HG03520 (cell line): ENCODE data around the gene RASAL3.

ENCODE experiments used
- ATAC-seq: cut with Tn5 transposase; IDR thresholded peaks from one replicate; pipeline ENCODE4 v1.9.1; 2021; ENCODE audit warnings: mild to moderate bottlenecking, moderate library complexity; ENCODE audit not compliant: unreplicated experiment

The RASAL3 gene

DNA sequence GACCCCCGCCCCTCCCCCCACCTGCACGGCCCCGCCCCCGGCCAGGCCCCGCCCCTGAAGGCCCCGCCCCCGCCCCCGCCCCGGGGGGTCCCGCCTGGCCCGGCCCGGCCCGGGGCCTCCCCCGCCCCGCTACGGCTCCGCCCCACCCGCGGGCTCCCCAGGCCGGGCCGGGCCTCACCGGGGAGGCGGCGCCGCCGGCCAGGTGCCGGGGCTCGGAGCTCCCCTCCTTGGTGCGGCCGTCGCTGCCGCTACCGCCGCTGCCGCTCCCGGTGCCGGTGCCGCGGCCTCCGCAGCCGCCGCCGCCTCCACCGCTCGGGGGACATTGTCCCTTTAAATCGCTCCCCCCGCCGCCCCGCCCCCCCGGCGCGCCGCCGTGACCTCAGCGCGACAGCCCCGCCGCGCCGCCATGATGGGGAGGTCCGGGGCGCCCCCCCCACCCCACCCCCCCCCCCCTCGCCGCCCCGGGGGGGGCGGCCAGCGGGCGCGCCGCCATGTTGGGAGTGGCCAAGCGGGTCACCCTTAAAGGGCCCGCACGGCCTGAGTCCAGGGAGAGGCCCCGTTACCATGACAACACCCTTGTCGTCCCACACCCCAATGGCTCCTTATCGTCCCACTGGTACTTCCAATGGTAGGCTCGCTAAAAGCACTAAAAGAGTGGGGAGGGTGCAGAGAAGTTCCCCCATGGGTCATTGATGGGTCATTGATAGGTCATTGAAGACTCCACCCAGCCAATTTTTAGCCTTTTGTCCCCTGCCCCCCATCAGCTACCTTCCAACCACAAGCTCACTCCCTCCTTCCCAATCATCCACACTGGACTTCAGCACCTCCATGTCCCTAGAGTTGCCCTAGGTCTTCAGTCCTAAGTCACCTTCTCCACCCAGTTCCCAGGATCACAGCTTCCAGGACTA, 14.5 kb downstream of the RASAL3 start, which contains the start of gene WIZ:
WIZ (minus strand) TSS at position 337 of the 908 bp plus-strand sequence. CDS start 1,649 bp downstream, outside the sequence.
- no peak for ATAC-seq

- no peak for ATAC-seq
Measured at GRCh38 chr19:15448778-15449619, 15.3 kb downstream of the RASAL3 start.

GRCh38 chr19:15448044-15448777, 16.1 kb downstream of the RASAL3 start:
- no peak for ATAC-seq

DNA sequence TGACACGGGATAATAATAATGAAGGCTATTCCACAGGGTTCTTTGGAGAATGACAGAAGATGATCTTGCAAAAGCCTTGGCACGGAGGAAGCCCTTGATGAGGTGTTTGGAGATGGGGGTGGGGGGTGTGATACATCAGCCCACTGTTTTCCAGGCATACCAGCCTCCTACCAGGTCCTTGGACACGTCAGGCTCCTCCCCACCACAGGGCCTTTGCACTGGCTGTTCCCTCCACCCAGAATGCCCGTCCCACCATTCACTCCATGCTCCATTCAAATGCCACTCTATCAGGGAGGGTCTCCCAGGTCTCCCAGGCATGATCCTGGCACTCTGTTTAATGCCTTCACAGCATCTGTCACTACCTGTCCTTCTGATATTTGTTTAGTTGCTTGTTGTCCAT, 17.3 kb downstream of the RASAL3 start:
- ATAC-seq: no peak

DNA sequence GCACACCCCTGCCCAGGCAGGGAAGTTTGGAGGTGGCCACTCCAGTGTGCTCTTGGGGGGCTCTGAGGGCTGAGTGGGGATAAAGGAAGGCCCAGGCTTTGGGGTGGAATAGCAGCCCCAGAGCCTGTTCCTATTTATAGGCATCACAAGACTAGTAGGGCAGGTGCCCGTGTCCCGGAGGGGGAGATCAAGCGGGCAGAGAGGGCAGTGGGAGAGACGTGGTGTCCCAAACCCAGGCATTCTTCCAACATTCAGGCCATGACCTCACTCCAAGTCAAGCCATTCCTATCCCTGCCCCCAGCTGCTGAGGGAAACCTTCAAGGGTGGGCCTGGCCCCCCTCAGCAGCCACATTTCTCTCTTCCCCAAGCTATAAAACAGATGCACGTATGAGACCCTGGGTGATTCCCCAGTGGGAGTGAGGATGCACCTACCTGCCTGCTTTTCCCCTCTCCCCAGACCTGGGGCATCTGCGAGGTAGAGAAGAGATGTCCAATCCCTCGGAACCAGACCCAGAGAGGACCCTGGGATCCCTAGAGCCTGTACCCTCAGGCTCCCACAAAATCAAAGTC, 18.5 kb downstream of the RASAL3 start:
- ATAC-seq: no peak

DNA sequence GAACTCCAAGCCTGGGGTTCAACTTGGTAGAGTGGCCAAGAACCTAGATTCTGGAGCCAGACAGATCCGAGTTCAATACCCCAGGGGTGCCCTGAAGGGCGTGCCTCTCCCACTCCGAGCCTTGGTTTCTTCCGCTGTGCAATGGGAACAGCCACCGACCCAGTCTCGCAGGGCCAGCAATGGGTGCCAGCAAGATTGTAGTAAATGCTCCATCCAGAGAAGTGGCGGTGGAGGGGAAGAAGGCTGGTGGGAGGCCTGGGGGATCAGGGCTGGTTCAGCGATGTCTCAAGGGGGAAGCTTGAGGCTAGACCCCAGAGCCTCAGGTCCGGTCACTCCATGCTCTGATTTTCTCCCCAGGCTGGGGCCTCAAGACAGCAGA, 19.1 kb downstream of the RASAL3 start:
- ATAC-seq: no peak

GRCh38 chr19:15444505-15445226, 19.7 kb downstream of the RASAL3 start:
- ATAC-seq: no peak

GRCh38 chr19:15443838-15444237, 20.5 kb downstream of the RASAL3 start:
- no peak for ATAC-seq

GRCh38 chr19:15443325-15443724, 21.0 kb downstream of the RASAL3 start:
- no peak for ATAC-seq

DNA sequence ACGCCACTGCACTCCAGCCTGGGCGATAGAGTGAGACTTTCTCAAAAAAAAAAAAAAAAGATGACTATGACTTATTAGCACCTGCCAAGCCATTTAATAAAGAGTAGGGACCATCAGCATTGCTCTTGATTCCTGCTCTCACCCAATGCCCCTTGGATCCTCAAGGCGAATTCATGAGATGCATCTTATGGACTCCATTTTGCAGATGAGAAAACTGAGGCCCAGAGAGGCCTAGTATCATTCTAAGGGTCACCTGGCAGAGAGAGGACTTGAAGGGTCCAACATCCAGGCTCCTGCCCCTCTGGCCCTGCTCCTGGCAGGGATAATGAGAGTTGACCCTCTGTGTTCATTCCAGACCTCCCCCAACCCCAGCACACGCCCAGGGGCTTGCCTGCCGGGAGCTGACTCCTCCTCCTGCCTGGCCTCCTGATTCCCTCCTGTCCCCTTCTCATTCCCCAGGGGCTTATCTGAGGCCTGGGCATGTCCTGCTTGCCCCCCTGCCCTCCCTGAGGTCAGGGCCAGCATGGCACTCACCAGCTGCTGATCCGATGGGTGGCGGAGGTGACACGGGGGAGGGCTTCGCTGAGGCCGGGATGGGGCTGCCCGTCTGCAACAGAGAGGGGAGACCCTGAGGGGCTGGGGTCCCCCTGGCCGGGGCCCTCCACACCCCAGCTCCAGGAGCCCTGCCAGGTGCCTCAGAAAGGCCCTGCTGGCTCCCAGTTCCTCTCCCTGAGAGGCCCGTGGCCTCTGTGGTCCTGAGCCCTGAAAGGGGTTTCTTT, 22.0 kb downstream of the RASAL3 start:
- ATAC-seq: no peak

- no peak for ATAC-seq
Measured at GRCh38 chr19:15441317-15441716, 23.0 kb downstream of the RASAL3 start.

GRCh38 chr19:15439821-15440641, 24.3 kb downstream of the RASAL3 start:
- ATAC-seq: no peak

GRCh38 chr19:15439078-15439799, 25.1 kb downstream of the RASAL3 start:
- ATAC-seq: no peak

GRCh38 chr19:15438577-15438976, 25.8 kb downstream of the RASAL3 start:
- no peak for ATAC-seq

DNA sequence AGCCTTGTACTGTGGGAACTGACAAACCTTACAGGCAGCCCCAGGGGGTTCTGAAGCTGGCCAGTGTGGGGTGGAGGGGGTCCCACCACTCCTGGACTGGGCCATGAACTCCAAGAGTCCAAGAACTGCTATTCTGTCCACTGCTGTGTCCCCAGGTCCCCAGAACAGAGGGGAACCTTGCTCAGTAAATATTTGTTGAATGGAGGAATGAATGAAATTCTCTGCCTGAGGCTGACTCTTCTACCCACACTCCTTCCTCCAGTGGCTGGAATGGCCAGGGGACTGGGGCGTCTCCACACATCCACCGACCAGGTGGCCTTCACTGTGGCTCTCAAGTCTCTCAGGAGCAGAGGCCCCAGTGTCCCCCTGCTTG, 26.2 kb downstream of the RASAL3 start:
- ATAC-seq: no peak

DNA sequence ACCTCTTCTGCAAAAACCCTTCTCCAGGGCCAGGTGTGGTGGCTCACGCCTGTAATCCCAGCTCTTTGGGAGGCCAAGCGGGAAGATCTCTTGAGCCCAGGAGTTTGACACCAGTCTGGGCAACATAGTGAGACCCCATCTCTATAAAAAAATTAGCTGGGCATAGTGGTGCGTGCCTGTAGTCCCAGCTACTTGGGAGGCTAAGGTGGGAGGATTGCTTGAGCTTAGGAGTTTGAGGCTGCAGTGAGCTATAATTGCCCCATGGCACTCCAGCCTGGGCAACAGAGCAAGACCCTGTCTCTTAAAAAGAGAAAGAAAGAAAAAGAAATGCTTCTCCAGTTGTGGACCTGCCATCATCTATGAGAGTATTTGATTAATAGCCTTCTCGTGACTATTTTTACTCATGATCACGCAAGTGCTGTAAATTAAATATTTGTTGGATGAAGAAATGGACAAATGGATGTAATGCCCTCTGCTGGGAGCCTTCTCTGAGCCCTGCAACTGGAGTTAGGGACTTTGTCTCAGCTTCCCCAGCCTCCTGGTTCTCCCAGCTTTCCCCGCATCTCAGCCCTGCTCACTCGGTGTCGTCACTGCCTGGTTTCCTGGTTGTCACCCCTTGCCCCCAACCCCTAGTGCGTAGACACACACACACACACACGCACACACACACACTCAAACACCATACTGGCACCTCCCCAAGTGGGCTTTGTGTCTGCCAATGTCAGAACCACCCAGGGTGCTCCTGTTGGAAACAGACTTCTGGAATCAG, 26.8 kb downstream of the RASAL3 start:
- no peak for ATAC-seq

DNA sequence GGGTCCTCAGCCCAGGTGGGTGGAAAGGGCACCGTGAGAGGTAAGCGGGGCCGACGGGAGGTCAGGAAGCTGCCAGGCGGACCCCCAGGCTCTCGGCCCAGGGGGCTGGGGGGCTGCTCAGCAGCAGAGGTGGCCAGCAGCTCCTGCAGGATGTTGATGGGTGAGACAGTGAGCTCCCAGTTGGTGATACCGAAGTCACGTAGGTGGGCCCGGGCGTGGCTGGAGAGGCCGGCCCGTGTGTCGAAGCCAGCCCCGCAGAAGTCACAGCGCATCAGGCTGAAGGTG, 27.6 kb downstream of the RASAL3 start:
- no peak for ATAC-seq
